Vagina (tissue), 2 donors: ENCODE results near the gene NCOA7.

Source experiments
- POLR2A ChIP-seq, 2 donors: fragments of 450-650 bp; IDR thresholded peaks; one replicate each; pipeline ENCODE4 v1.6.1; 2017; ENCODE audit warnings: antibody characterized with exemption in 2 of 2, mild to moderate bottlenecking in 2 of 2, moderate library complexity in 2 of 2
- POLR2AphosphoS5 ChIP-seq, 2 donors: sonication (generic); formaldehyde crosslinking; IDR thresholded peaks; one replicate each; pipeline ENCODE4 v1.9.0; 2017; ENCODE audit warnings: antibody characterized with exemption in 2 of 2, mild to moderate bottlenecking in 2 of 2, low read depth in 1 of 2; ENCODE audit not compliant: insufficient read depth in 1 of 2
- TF ChIP-seq, protein P1 (sequence below), 3 experiments: fragments of 450-650 bp in 2 of 3; fragments of 200-600 bp in 1 of 3; sonication (generic) in 1 of 3; IDR thresholded peaks; one replicate each; pipeline ENCODE4 v1.5.1; 2017 to 2019; ENCODE audit warnings: antibody characterized with exemption in 3 of 3, mild to moderate bottlenecking in 2 of 3, moderate library complexity in 2 of 3

- no peak for TF ChIP-seq POLR2A (IDR thresholded peaks at IDR 0.05)
- no peak for TF ChIP-seq POLR2AphosphoS5 (IDR thresholded peaks at IDR 0.05; ENCODE audit: insufficient read depth in 1 of 2, low read depth in 1 of 2)
- TF ChIP-seq, protein P1, sequence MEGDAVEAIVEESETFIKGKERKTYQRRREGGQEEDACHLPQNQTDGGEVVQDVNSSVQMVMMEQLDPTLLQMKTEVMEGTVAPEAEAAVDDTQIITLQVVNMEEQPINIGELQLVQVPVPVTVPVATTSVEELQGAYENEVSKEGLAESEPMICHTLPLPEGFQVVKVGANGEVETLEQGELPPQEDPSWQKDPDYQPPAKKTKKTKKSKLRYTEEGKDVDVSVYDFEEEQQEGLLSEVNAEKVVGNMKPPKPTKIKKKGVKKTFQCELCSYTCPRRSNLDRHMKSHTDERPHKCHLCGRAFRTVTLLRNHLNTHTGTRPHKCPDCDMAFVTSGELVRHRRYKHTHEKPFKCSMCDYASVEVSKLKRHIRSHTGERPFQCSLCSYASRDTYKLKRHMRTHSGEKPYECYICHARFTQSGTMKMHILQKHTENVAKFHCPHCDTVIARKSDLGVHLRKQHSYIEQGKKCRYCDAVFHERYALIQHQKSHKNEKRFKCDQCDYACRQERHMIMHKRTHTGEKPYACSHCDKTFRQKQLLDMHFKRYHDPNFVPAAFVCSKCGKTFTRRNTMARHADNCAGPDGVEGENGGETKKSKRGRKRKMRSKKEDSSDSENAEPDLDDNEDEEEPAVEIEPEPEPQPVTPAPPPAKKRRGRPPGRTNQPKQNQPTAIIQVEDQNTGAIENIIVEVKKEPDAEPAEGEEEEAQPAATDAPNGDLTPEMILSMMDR (IDR thresholded peaks at IDR 0.05), result no peak
These were observed 29.0 kb downstream of the NCOA7 start for GRCh38 chr6:125819535-125820326.
